GM23248 (cell line): ENCODE measurements around the gene C2CD4C. TPM values are rescaled to one million over a fixed set of nuclear protein-coding genes. Genes with fewer than 3 reads are reported as not detected.

Experiments used
- DNase-seq: peaks from one replicate; pipeline ENCODE4 v3.0.0-alpha.2; 2015
- H2AFZ ChIP-seq: fragments of 200-600 bp; sonication (generic); 2 replicates; pipeline ENCODE4 v1.6.1; 2016; ENCODE audit warnings: antibody characterized with exemption
- H3F3A ChIP-seq: fragments of 200-600 bp; sonication (generic); 2 replicates; pipeline ENCODE4 v1.6.1; 2016; ENCODE audit warnings: mild to moderate bottlenecking, antibody characterized with exemption, mixed run types; ENCODE audit not compliant: insufficient read depth
- H3K27ac ChIP-seq: fragments of 200-600 bp; sonication (generic); 2 replicates; pipeline ENCODE4 v1.5.1; 2016; ENCODE audit warnings: mild to moderate bottlenecking
- H3K27me3 ChIP-seq: fragments of 200-600 bp; sonication (generic); replicated peaks from 2 replicates; pipeline ENCODE4 v1.6.1; 2016; ENCODE audit warnings: mild to moderate bottlenecking; ENCODE audit not compliant: insufficient read depth
- H3K36me3 ChIP-seq: fragments of 200-600 bp; sonication (generic); 2 replicates; pipeline ENCODE4 v1.6.1; 2016; ENCODE audit warnings: low read depth, mild to moderate bottlenecking
- H3K4me1 ChIP-seq: fragments of 200-600 bp; sonication (generic); 2 replicates; pipeline ENCODE4 v1.6.1; 2016; ENCODE audit warnings: mild to moderate bottlenecking; ENCODE audit not compliant: insufficient read depth
- H3K4me2 ChIP-seq: fragments of 200-600 bp; sonication (generic); one replicate; pipeline ENCODE4 v1.6.1; 2016; ENCODE audit warnings: mild to moderate bottlenecking; ENCODE audit not compliant: unreplicated experiment
- H3K4me3 ChIP-seq: fragments of 200-600 bp; sonication (generic); 2 replicates; pipeline ENCODE4 v1.5.1; 2016; ENCODE audit warnings: mild to moderate bottlenecking
- H3K79me2 ChIP-seq: fragments of 200-600 bp; sonication (generic); 2 replicates; pipeline ENCODE4 v1.6.1; 2016; ENCODE audit warnings: mild to moderate bottlenecking; ENCODE audit not compliant: insufficient read depth
- H3K9ac ChIP-seq: fragments of 200-600 bp; sonication (generic); 2 replicates; pipeline ENCODE4 v1.6.1; 2016; ENCODE audit warnings: mild to moderate bottlenecking
- H3K9me2 ChIP-seq: fragments of 200-600 bp; sonication (generic); 2 replicates; pipeline ENCODE4 v1.6.1; 2016; ENCODE audit warnings: mixed run types, mild to moderate bottlenecking, moderate library complexity; ENCODE audit not compliant: insufficient read depth
- H3K9me3 ChIP-seq: fragments of 200-600 bp; sonication (generic); one replicate; pipeline ENCODE4 v1.6.1; 2017; ENCODE audit warnings: low read depth
- H4K20me1 ChIP-seq: fragments of 200-600 bp; sonication (generic); 2 replicates; pipeline ENCODE4 v1.6.0; 2016; ENCODE audit not compliant: insufficient read depth
- EZH2 ChIP-seq: fragments of 200-600 bp; sonication (generic); IDR thresholded peaks from 2 replicates; pipeline ENCODE4 v1.6.1; 2018; ENCODE audit warnings: antibody characterized with exemption, mild to moderate bottlenecking; ENCODE audit not compliant: insufficient read depth, poor library complexity, severe bottlenecking
- EZH2phosphoT487 ChIP-seq: fragments of 200-600 bp; sonication (generic); IDR thresholded peaks from 2 replicates; pipeline ENCODE4 v1.6.1; 2018; ENCODE audit warnings: antibody characterized with exemption, moderate library complexity, mild to moderate bottlenecking, low read depth; ENCODE audit not compliant: insufficient read depth
- WGBS, 2 experiments: methylation state at CpG; one replicate each; pipeline ENCODE4 v1.1.6; 2015 to 2017; ENCODE audit warnings: low lambda C conversion rate in 2 of 2, low coverage in 1 of 2; ENCODE audit errors: missing lambda C conversion rate in 2 of 2; 5-methylcytosine and 5-hydroxymethylcytosine counted together
- in situ Hi-C: fragments of 300-500 bp; cut with MboI; formaldehyde crosslinking; loops from 2 replicates; pipeline ENCODE4 v1.15.0; 2020
- polyA plus RNA-seq: library from polyadenylated mRNA; unstranded; fragments of >200 nt; fragmentation: Nextera tagmentation; extraction: Ambion mirVana; gene quantifications from 2 replicates; pipeline ENCODE4 v1.2.1, GENCODE V29; 2016
- total RNA-seq: library from RNA; depleted of rRNA; stranded (reverse); fragments of >200 nt; shearing (Covaris generic); gene quantifications from 2 replicates; pipeline ENCODE4 v1.2.3, GENCODE V29; 2014; rRNA removed

The C2CD4C gene
- 0.32 TPM in 1 of 2 replicates, not detected in the other for total RNA-seq
- polyA plus RNA-seq = 0.05 TPM in 1 of 2 replicates, not detected in the other

DNA sequence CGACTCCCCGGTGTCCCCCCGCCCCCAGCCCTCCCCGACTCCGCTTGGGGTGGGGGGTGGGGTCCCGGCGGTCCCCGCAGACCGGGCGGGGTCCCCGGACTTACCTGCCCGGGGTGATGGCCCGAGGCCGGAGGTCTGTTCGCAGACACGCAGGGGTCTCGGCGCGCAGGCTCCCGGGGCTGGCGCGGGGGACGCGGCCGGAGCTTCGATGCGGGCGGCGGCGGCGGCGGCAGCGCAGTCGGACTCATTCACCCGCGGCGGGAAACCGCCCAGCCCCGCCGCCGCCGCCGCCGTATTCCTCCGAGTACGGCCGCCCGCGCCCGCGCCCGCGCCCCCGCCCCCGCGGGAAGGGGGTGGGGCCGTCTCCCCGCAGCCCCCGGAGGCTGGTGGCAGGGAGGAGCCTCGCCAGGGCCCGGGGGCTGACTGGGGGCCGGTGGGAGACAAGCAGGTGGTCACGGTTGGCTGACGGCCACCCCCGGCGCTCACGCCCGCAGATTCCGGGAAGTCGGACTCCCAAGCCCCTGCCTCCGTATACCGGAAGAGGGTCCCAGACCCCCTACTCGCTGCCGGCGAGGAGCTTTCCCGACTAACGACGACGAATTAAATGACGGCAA lies at the start of gene C2CD4C:
C2CD4C (minus strand) TSS at position 246 of the 614 bp plus-strand sequence. CDS start 786 bp downstream, outside the sequence.
- H3K4me2 ChIP-seq = peak within 1 kb of the TSS; percentile 57
- H3K4me1 ChIP-seq = no peaks in the 10 kb centered on the region
- H3K9ac ChIP-seq = no peak within 1 kb of the TSS
- TF ChIP-seq EZH2phosphoT487 (no peak), EZH2 (no peak)
- no peaks in the 10 kb centered on the region for H4K20me1 ChIP-seq
- in situ Hi-C loops = no loop called here
- no peak within 1 kb of the TSS for H2AFZ ChIP-seq
- peak; percentile 56 for DNase-seq
- peak within 1 kb of the TSS; percentile 45; the same call in 1 of the 2 replicates for H3K4me3 ChIP-seq
- H3K27ac ChIP-seq = no peak within 1 kb of the TSS
- WGBS, 2 experiments = 1 to 2% methylated on average over 14 to 45 of the region's 80 CpGs
- no peaks in the 10 kb centered on the region for H3K9me2 ChIP-seq
- H3K9me3 ChIP-seq = no peaks in the 10 kb centered on the region
- H3K79me2 ChIP-seq = no peaks in the 10 kb centered on the region
- no peaks in the 10 kb centered on the region for H3K36me3 ChIP-seq
- peaks cover 25% of the 10 kb centered on the region for H3K27me3 ChIP-seq
- no peaks in the 10 kb centered on the region for H3F3A ChIP-seq

- Histone ChIP-seq H3K9me3 (no peaks in the 10 kb centered on the region), H3K36me3 (no peaks in the 10 kb centered on the region)
Measured at GRCh38 chr19:458091-459042, 49.4 kb upstream of the C2CD4C start.

GRCh38 chr19:457636-458035 lies 48.7 kb upstream of the C2CD4C start:
- 97 to 98% methylated on average over 19 to 30 of the region's 30 CpGs for WGBS, 2 experiments
- Histone ChIP-seq H4K20me1 (no peaks in the 10 kb centered on the region), H3K4me2 (no peak overlapping the region), H3K79me2 (no peaks in the 10 kb centered on the region), H3K27ac (no peak overlapping the region), H3K9ac (no peak overlapping the region), H2AFZ (no peak overlapping the region), H3K27me3 (peaks cover 18% of the 10 kb centered on the region), H3K9me3 (no peaks in the 10 kb centered on the region), H3K4me1 (no peaks in the 10 kb centered on the region), H3K36me3 (no peaks in the 10 kb centered on the region), H3F3A (no peaks in the 10 kb centered on the region), H3K4me3 (no peak overlapping the region), H3K9me2 (no peaks in the 10 kb centered on the region)
- DNase-seq = no peak
- no peak for TF ChIP-seq EZH2phosphoT487
- TF ChIP-seq EZH2 = no peak
- in situ Hi-C loops = no loop called here

More at GRCh38 chr19:458091-459042, 49.4 kb upstream of the C2CD4C start:
- Histone ChIP-seq H4K20me1 (no peaks in the 10 kb centered on the region), H3K27me3 (peaks cover 19% of the 10 kb centered on the region), H2AFZ (no peak overlapping the region), H3K79me2 (no peaks in the 10 kb centered on the region), H3K4me1 (no peaks in the 10 kb centered on the region), H3K4me3 (no peak overlapping the region), H3K4me2 (no peak overlapping the region), H3K9me2 (no peaks in the 10 kb centered on the region), H3K9ac (no peak overlapping the region), H3K27ac (no peak overlapping the region), H3F3A (no peaks in the 10 kb centered on the region)
- no peak for DNase-seq
- no peak for TF ChIP-seq EZH2
- TF ChIP-seq EZH2phosphoT487 = no peak
- in situ Hi-C loops = no loop called here
- 96 to 97% methylated on average over 4 to 89 of the region's 89 CpGs for WGBS, 2 experiments

- no peaks in the 10 kb centered on the region for H3K79me2 ChIP-seq
- in situ Hi-C loops = no loop called here
- H3K9me3 ChIP-seq = no peaks in the 10 kb centered on the region
- no peak for TF ChIP-seq EZH2
- no peak for TF ChIP-seq EZH2phosphoT487
- no peaks in the 10 kb centered on the region for H3K9me2 ChIP-seq
- no peaks in the 10 kb centered on the region for H4K20me1 ChIP-seq
- no peaks in the 10 kb centered on the region for H3F3A ChIP-seq
- no peak overlapping the region for H3K4me3 ChIP-seq
- DNase-seq = no peak
- no peak overlapping the region for H3K9ac ChIP-seq
- peaks cover 8% of the 10 kb centered on the region; the same call in 1 of the 2 replicates for H3K27me3 ChIP-seq
- no peaks in the 10 kb centered on the region for H3K36me3 ChIP-seq
- no peak overlapping the region for H3K27ac ChIP-seq
- WGBS, 2 experiments = 74 to 79% methylated on average over 17 to 18 of the region's 18 CpGs
- no peaks in the 10 kb centered on the region for H3K4me1 ChIP-seq
- H2AFZ ChIP-seq = no peak overlapping the region
- H3K4me2 ChIP-seq = no peak overlapping the region
Measured at GRCh38 chr19:456547-457110, 47.7 kb upstream of the C2CD4C start.
